ENCODE measurements around the gene FLNC.

FLNC gene

DNA sequence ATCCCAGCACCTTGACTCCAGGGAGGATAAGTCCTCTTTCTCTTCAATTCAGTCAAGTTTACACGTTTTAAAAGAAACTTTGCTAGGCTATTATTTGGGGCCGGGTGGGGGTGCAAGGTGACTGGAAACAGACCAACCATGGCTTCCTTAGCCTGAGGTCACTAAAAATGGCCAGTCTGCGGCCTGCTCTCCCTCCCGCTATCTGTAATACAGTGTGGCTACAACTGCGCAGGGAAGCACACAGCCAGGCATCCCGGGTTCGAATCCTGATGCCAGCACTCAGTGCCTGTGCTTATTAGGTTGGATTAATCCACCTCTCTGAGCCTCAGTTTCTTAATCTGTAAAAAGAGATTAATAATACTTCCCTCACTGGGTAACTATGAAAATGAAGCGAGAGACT is 51.9 kb downstream of the FLNC start:
- H3K4me1 ChIP-seq (ENCODE audit: control insufficient read depth, low read length), result peaks cover 9% of the 10 kb centered on the region
- H3K4me3 ChIP-seq (ENCODE audit: low read length), result no peak overlapping the region
- no peaks in the 10 kb centered on the region for H3K27me3 ChIP-seq (ENCODE audit: control insufficient read depth, low read length)
- H3K9me2 ChIP-seq (replicated peaks; ENCODE audit: control insufficient read depth, low read length), result no peaks in the 10 kb centered on the region
- TF ChIP-seq, protein P1, sequence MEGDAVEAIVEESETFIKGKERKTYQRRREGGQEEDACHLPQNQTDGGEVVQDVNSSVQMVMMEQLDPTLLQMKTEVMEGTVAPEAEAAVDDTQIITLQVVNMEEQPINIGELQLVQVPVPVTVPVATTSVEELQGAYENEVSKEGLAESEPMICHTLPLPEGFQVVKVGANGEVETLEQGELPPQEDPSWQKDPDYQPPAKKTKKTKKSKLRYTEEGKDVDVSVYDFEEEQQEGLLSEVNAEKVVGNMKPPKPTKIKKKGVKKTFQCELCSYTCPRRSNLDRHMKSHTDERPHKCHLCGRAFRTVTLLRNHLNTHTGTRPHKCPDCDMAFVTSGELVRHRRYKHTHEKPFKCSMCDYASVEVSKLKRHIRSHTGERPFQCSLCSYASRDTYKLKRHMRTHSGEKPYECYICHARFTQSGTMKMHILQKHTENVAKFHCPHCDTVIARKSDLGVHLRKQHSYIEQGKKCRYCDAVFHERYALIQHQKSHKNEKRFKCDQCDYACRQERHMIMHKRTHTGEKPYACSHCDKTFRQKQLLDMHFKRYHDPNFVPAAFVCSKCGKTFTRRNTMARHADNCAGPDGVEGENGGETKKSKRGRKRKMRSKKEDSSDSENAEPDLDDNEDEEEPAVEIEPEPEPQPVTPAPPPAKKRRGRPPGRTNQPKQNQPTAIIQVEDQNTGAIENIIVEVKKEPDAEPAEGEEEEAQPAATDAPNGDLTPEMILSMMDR (IDR thresholded peaks at IDR 0.05; ENCODE audit: low read depth, low read length, poor library complexity, severe bottlenecking), result no peak
- TF ChIP-seq EZH2phosphoT487 (IDR thresholded peaks at IDR 0.05; ENCODE audit: borderline replicate concordance, low read length), result no peak
- H3K4me2 ChIP-seq (ENCODE audit: low read length), result no peak overlapping the region
- H3K9me3 ChIP-seq (ENCODE audit: control insufficient read depth, insufficient read depth, low read length), result no peaks in the 10 kb centered on the region
- no peaks in the 10 kb centered on the region for H3K79me2 ChIP-seq (ENCODE audit: control insufficient read depth, low read length)
- H3F3A ChIP-seq (ENCODE audit: control insufficient read depth, insufficient read depth), result no peaks in the 10 kb centered on the region
- no peaks in the 10 kb centered on the region for H4K20me1 ChIP-seq (ENCODE audit: control insufficient read depth, insufficient read depth, low read depth, low read length)
- H3K36me3 ChIP-seq (ENCODE audit: control insufficient read depth, low read length), result no peaks in the 10 kb centered on the region
- no peak overlapping the region for H3K27ac ChIP-seq (ENCODE audit: low read depth, low read length)

DNA sequence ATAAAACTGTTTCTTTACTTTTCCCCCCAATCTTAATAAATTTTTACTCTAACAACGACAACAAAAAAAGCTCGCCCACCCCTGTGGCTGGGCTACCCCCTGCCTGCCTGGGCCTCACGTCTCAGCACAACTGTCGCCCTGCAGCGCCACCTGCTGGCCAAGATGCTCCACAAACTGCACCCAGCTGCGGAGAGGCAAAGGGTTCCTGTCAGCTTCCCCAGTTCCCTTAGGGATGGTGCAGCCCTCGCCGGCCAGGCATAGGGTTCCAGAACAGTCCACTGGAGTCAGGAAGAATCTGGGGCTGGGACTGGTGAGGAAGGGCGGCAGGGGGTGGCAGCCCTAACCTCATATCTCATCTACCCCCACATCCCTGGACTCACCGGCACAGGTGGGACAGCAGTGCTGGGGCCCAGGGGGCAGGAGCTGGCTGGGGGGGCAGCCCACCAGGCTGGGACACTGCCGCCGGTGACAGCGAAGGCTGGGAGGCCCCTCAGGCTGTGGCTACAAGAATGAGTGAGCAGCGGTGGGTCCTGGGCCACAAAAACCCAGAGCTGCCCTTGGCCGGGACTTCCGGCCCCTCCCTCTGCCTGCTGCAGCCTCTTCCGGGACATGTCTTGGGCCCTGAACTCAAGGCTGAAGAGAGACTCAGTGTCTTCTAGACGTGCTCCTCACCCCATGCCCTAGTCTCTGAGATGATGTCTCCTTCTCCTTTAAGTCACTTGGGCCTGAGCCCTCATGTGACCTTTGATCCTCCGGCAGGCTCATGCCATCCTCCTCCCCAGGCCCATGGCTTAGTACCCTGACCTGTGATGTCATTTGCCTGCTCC is 53.6 kb downstream of the FLNC start:
- Histone ChIP-seq H3K79me2 (ENCODE audit: control insufficient read depth, low read length) (no peaks in the 10 kb centered on the region), H3K4me2 (ENCODE audit: low read length) (peak overlapping the region; percentile 73), H3K4me1 (ENCODE audit: control insufficient read depth, low read length) (peaks cover 9% of the 10 kb centered on the region), H3K27me3 (ENCODE audit: control insufficient read depth, low read length) (peaks cover 8% of the 10 kb centered on the region), H3K4me3 (ENCODE audit: low read length) (peak overlapping the region; percentile 73), H3K9me2 (replicated peaks; ENCODE audit: control insufficient read depth, low read length) (no peaks in the 10 kb centered on the region), H3K9me3 (ENCODE audit: control insufficient read depth, insufficient read depth, low read length) (0 out of 2 replicates have a peak, but pooled peaks cover 3% of the 10 kb centered on the region), H4K20me1 (ENCODE audit: control insufficient read depth, insufficient read depth, low read depth, low read length) (no peaks in the 10 kb centered on the region), H3F3A (ENCODE audit: control insufficient read depth, insufficient read depth) (no peaks in the 10 kb centered on the region), H3K27ac (ENCODE audit: low read depth, low read length) (peak overlapping the region; percentile 13; the same call in 1 of the 2 replicates), H3K36me3 (ENCODE audit: control insufficient read depth, low read length) (no peaks in the 10 kb centered on the region)
- TF ChIP-seq, protein P1 (IDR thresholded peaks at IDR 0.05; ENCODE audit: low read depth, low read length, poor library complexity, severe bottlenecking), result peak; percentile 100
- no peak for TF ChIP-seq EZH2phosphoT487 (IDR thresholded peaks at IDR 0.05; ENCODE audit: borderline replicate concordance, low read length)

DNA sequence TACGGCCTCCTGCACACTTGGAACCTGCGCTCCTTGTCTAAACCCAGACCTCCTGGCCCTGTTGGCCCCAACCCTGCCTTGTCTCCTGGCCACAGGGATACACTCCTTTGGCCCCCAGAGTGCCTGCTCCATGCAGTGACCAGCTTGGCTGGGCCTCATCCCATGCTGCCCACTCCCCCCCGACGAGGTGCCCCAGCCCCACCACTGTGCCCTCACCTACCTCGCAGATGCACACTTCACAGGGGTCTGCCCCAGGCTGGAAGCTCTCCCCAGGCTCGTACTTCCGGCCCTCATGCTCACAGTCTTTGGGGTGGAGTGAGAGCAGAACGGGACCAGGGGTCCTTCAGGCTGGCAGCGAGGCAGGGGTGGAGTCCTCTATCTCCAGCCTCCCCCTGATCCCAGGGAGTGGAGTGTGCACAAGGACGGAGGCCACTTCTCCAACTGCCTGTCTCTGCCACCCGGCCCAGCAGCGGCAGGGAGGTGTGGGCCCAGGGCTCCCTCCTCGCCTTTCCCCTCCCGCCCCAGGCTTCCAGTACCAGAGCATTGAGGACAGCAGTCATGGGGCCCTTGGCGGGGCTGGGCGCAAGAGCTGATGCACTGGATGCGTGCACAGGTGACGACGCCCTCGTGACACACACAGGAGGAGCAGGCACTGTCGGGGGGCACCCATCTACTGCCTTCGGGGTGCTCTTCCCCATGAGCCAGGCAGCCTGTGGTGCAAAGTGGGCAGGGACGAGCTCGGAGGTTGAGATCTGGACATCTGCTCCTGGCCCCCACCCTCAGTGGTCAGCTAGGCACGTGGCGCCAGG is 54.6 kb downstream of the FLNC start:
- peaks cover 9% of the 10 kb centered on the region for H3K4me1 ChIP-seq (ENCODE audit: control insufficient read depth, low read length)
- H3K9me2 ChIP-seq (replicated peaks; ENCODE audit: control insufficient read depth, low read length), result no peaks in the 10 kb centered on the region
- H3K4me2 ChIP-seq (ENCODE audit: low read length), result no peak overlapping the region
- no peak overlapping the region; the same call in 1 of the 2 replicates for H3K4me3 ChIP-seq (ENCODE audit: low read length)
- H4K20me1 ChIP-seq (ENCODE audit: control insufficient read depth, insufficient read depth, low read depth, low read length), result no peaks in the 10 kb centered on the region
- peaks cover 15% of the 10 kb centered on the region for H3K27me3 ChIP-seq (ENCODE audit: control insufficient read depth, low read length)
- H3K9me3 ChIP-seq (ENCODE audit: control insufficient read depth, insufficient read depth, low read length), result 0 out of 2 replicates have a peak, but pooled peaks cover 3% of the 10 kb centered on the region
- no peak overlapping the region for H3K27ac ChIP-seq (ENCODE audit: low read depth, low read length)
- TF ChIP-seq, protein P1 (IDR thresholded peaks at IDR 0.05; ENCODE audit: low read depth, low read length, poor library complexity, severe bottlenecking), result no peak
- TF ChIP-seq EZH2phosphoT487 (IDR thresholded peaks at IDR 0.05; ENCODE audit: borderline replicate concordance, low read length), result no peak
- no peaks in the 10 kb centered on the region for H3K79me2 ChIP-seq (ENCODE audit: control insufficient read depth, low read length)
- no peaks in the 10 kb centered on the region for H3K36me3 ChIP-seq (ENCODE audit: control insufficient read depth, low read length)
- H3F3A ChIP-seq (ENCODE audit: control insufficient read depth, insufficient read depth), result peaks cover 4% of the 10 kb centered on the region; the same call in 1 of the 2 replicates

All from DOHH2 (cell line).